Astrocyte (in vitro differentiated cells and primary cell): Measurements from ENCODE around the gene IKBKG.

Source experiments
- EZH2 ChIP-seq: IDR thresholded peaks from 2 replicates; pipeline ENCODE4 v1.6.1; 2012; ENCODE audit warnings: mild to moderate bottlenecking, low read length, inconsistent platforms; ENCODE audit not compliant: insufficient read depth
- TF ChIP-seq, protein P1 (sequence below): IDR thresholded peaks from 2 replicates; pipeline ENCODE4 v1.5.1; 2011; ENCODE audit warnings: low read depth, mild to moderate bottlenecking, inconsistent platforms, low read length, moderate library complexity; ENCODE audit not compliant: insufficient read depth

DNA sequence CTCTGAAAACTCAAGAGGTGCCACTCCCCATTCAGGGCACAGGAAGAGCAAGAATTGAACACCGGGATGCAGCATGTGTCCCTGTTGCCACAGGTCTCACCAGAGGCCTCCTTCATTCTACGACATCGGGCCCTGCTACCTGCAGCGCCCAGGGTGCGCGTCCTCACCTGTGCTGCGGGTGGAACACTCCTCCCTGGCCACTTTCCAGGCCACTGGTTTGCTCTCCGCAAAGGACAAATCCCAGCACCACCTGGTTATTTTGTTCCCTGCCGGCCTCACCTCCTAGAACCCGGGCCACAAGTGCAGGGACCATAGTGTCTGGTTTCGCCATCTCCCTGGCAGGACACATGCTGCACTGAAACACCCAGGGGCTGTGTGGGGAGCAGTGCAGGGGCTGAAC, 17.1 kb upstream of the IKBKG start:
- TF ChIP-seq, protein P1, sequence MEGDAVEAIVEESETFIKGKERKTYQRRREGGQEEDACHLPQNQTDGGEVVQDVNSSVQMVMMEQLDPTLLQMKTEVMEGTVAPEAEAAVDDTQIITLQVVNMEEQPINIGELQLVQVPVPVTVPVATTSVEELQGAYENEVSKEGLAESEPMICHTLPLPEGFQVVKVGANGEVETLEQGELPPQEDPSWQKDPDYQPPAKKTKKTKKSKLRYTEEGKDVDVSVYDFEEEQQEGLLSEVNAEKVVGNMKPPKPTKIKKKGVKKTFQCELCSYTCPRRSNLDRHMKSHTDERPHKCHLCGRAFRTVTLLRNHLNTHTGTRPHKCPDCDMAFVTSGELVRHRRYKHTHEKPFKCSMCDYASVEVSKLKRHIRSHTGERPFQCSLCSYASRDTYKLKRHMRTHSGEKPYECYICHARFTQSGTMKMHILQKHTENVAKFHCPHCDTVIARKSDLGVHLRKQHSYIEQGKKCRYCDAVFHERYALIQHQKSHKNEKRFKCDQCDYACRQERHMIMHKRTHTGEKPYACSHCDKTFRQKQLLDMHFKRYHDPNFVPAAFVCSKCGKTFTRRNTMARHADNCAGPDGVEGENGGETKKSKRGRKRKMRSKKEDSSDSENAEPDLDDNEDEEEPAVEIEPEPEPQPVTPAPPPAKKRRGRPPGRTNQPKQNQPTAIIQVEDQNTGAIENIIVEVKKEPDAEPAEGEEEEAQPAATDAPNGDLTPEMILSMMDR, result no peak
- no peak for TF ChIP-seq EZH2
